Measurements from ENCODE around the gene TDRD12. TPM values are rescaled to one million over a fixed set of nuclear protein-coding genes. Genes with fewer than 3 reads are reported as not detected.
"Not testable (repeated sequence)": the region's sequence is repeated elsewhere in the genome, so short reads cannot be mapped to it uniquely, and the experiment has no call there.

Gene TDRD12
- total and polyA plus RNA-seq, 2 donors (not counting 3 experiments of a cell fraction or from before 2014, with no cell fraction given) = 0.03 to 0.09 TPM

DNA sequence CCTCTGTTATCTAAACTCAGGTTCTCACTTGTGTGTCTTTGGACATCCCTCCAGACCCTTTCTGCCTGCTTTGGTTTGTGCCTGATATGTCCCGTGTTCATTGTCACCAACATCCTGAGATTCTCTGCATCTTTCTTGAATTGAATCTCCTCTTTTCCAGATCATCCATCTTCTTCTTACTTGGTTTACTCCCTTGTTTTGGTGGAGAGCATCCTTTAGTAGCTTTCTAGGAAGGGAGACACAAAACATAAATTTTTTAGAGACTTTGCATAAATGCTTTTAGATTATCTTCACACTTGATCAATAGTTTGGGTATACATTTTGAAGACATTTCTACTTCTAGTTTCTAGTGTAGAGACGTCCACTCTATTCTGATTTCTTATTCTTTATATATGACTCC, 61.7 kb downstream of the TDRD12 start:
- Histone ChIP-seq H3K4me1 (ENCODE audit: control insufficient read depth, extremely low read depth, insufficient read depth, low read length) (no peaks in the 10 kb centered on the region), H3K4me3 (replicated peaks in 1 of 3; ENCODE audit: insufficient read depth in 1 of 3, low read depth in 1 of 3, low read length in 3 of 3) (no peak overlapping the region), H3K36me3 (ENCODE audit: control insufficient read depth in 2 of 2, extremely low read depth in 1 of 2, insufficient read depth in 2 of 2, low read length in 2 of 2) (no peaks in the 10 kb centered on the region), H3K9ac (replicated peaks; ENCODE audit: extremely low read depth, insufficient read depth, low read length) (no peak overlapping the region), H3K79me2 (ENCODE audit: control insufficient read depth, insufficient read depth, low read length) (no peaks in the 10 kb centered on the region), H3K27ac (ENCODE audit: insufficient read depth, low read depth, low read length) (no peak overlapping the region), H4K20me1 (replicated peaks; ENCODE audit: control insufficient read depth, extremely low read depth, insufficient read depth, low read length) (no peaks in the 10 kb centered on the region), H3K27me3 (ENCODE audit: control insufficient read depth in 2 of 2, insufficient read depth in 2 of 2, low read length in 2 of 2) (no peaks in the 10 kb centered on the region), H3K4me2 (ENCODE audit: insufficient read depth, low read length) (no peak overlapping the region), H2AFZ (ENCODE audit: low read depth, low read length) (no peak overlapping the region), H3K9me1 (replicated peaks; ENCODE audit: control insufficient read depth, extremely low read depth, insufficient read depth, low read length) (no peaks in the 10 kb centered on the region), H3K9me3 (replicated peaks; ENCODE audit: control insufficient read depth, insufficient read depth, low read length) (no peaks in the 10 kb centered on the region)
- DNase-seq (ENCODE audit: low read depth, low spot score) = no peak
- intact Hi-C loops (cut with micrococcal nuclease) = no loop called here
- CTCF ChIA-PET = no interaction called here
- FAIRE-seq = no peak
- BruUV-seq (replicated peaks) = no TSS peak
- TF ChIP-seq JUN (IDR thresholded peaks at IDR 0.05; ENCODE audit: borderline replicate concordance, insufficient read depth, insufficient read length, low read depth) (no peak), GATA2 (IDR thresholded peaks at IDR 0.05; ENCODE audit: insufficient read depth, insufficient read length, low read depth, low read length) (no peak), POLR2A (IDR thresholded peaks at IDR 0.05; ENCODE audit: low read depth, low read length) (no peak), MYC (IDR thresholded peaks at IDR 0.05; ENCODE audit: low read depth, low read length) (no peak), EZH2 (IDR thresholded peaks at IDR 0.05; ENCODE audit: borderline replicate concordance, low read depth, low read length, severe bottlenecking) (no peak), POLR2AphosphoS5 (IDR thresholded peaks at IDR 0.05; ENCODE audit: insufficient read depth, low read depth, low read length) (no peak), FOS (IDR thresholded peaks at IDR 0.05; ENCODE audit: borderline replicate concordance, insufficient read depth, low read length) (no peak)
- TF ChIP-seq, protein P1, sequence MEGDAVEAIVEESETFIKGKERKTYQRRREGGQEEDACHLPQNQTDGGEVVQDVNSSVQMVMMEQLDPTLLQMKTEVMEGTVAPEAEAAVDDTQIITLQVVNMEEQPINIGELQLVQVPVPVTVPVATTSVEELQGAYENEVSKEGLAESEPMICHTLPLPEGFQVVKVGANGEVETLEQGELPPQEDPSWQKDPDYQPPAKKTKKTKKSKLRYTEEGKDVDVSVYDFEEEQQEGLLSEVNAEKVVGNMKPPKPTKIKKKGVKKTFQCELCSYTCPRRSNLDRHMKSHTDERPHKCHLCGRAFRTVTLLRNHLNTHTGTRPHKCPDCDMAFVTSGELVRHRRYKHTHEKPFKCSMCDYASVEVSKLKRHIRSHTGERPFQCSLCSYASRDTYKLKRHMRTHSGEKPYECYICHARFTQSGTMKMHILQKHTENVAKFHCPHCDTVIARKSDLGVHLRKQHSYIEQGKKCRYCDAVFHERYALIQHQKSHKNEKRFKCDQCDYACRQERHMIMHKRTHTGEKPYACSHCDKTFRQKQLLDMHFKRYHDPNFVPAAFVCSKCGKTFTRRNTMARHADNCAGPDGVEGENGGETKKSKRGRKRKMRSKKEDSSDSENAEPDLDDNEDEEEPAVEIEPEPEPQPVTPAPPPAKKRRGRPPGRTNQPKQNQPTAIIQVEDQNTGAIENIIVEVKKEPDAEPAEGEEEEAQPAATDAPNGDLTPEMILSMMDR (IDR thresholded peaks at IDR 0.05; ENCODE audit: extremely low read depth in 1 of 2, insufficient read depth in 1 of 2, low read depth in 1 of 2, low read length in 2 of 2) = no peak
- TF ChIP-seq, protein P2, sequence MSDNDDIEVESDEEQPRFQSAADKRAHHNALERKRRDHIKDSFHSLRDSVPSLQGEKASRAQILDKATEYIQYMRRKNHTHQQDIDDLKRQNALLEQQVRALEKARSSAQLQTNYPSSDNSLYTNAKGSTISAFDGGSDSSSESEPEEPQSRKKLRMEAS (IDR thresholded peaks at IDR 0.05; ENCODE audit: insufficient read depth, insufficient read length) = no peak
- POLR2A ChIA-PET = no interaction called here
- dilution Hi-C loops (cut with MboI; ENCODE audit: extremely low pct_ligation_motif_present, low sequenced_read_pairs) = no loop called here

DNA sequence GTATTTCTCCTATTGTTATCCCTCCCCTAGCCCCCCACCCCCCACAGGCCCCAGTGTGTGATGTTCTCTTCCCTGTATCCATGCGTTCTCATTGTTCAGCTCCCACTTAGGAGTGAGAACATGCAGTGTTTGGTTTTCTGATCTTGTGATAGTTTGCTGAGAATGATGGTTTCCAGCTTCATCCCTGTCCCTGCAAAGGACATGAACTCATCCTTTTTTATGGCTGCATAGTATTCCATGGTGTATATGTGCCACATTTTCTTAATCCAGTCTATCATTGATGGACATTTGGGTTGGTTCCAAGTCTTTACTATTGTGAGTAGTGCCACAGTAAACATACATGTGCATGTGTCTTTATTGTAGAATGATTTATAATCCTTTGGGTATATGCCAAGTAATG, 62.5 kb downstream of the TDRD12 start:
- H3K9ac ChIP-seq (replicated peaks; ENCODE audit: extremely low read depth, insufficient read depth, low read length); FAIRE-seq; POLR2A ChIA-PET; BruUV-seq (replicated peaks); H4K20me1 ChIP-seq (replicated peaks; ENCODE audit: control insufficient read depth, extremely low read depth, insufficient read depth, low read length); H3K36me3 ChIP-seq (ENCODE audit: control insufficient read depth in 2 of 2, extremely low read depth in 1 of 2, insufficient read depth in 2 of 2, low read length in 2 of 2); H3K27ac ChIP-seq (ENCODE audit: insufficient read depth, low read depth, low read length); CTCF ChIA-PET; DNase-seq (ENCODE audit: low read depth, low spot score); intact Hi-C loops (cut with micrococcal nuclease); H3K9me3 ChIP-seq (replicated peaks; ENCODE audit: control insufficient read depth, insufficient read depth, low read length); H3K9me1 ChIP-seq (replicated peaks; ENCODE audit: control insufficient read depth, extremely low read depth, insufficient read depth, low read length); H3K4me2 ChIP-seq (ENCODE audit: insufficient read depth, low read length); H3K4me1 ChIP-seq (ENCODE audit: control insufficient read depth, extremely low read depth, insufficient read depth, low read length); H3K4me3 ChIP-seq (replicated peaks in 1 of 3; ENCODE audit: insufficient read depth in 1 of 3, low read depth in 1 of 3, low read length in 3 of 3); dilution Hi-C loops (cut with MboI; ENCODE audit: extremely low pct_ligation_motif_present, low sequenced_read_pairs); H3K27me3 ChIP-seq (ENCODE audit: control insufficient read depth in 2 of 2, insufficient read depth in 2 of 2, low read length in 2 of 2); H2AFZ ChIP-seq (ENCODE audit: low read depth, low read length); H3K79me2 ChIP-seq (ENCODE audit: control insufficient read depth, insufficient read depth, low read length): not testable (repeated sequence)

DNA sequence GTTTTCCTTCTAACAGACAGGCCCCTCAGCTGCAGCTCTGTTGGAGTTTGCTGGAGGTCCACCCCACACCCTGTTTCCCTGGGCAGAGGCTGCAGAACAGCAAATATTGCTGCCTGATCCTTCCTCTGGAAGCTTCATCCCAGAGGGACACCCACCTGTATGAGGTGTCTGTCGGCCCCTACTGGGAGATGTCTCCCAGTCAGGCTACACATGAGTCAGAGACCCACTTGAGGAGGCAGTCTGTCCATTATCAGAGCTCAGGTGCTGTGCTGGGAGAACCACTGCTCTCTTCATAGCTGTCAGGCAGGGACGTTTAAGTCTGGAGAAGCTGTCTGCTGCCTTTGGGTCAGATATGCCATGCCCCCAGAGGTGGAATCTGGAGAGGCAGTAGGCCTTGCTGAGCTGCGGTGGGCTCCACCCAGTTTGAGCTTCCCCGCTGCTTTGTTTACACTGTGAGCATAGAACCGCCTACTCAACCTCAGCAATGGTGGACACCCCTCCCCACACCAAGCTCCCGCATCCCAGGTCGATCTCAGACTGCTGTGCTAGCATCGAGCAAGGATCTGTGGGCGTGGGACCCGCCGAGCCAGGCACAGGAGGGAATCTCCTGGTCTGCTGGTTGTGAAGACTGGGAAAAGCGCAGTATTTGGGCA, 67.7 kb downstream of the TDRD12 start:
- H3K4me2 ChIP-seq (ENCODE audit: insufficient read depth, low read length); CTCF ChIA-PET; H3K4me1 ChIP-seq (ENCODE audit: control insufficient read depth, extremely low read depth, insufficient read depth, low read length); H3K4me3 ChIP-seq (replicated peaks in 1 of 3; ENCODE audit: insufficient read depth in 1 of 3, low read depth in 1 of 3, low read length in 3 of 3); POLR2A ChIA-PET; intact Hi-C loops (cut with micrococcal nuclease); H3K9ac ChIP-seq (replicated peaks; ENCODE audit: extremely low read depth, insufficient read depth, low read length); H2AFZ ChIP-seq (ENCODE audit: low read depth, low read length); FAIRE-seq; H3K79me2 ChIP-seq (ENCODE audit: control insufficient read depth, insufficient read depth, low read length); H3K9me3 ChIP-seq (replicated peaks; ENCODE audit: control insufficient read depth, insufficient read depth, low read length); H3K36me3 ChIP-seq (ENCODE audit: control insufficient read depth in 2 of 2, extremely low read depth in 1 of 2, insufficient read depth in 2 of 2, low read length in 2 of 2); H3K27ac ChIP-seq (ENCODE audit: insufficient read depth, low read depth, low read length); DNase-seq (ENCODE audit: low read depth, low spot score); dilution Hi-C loops (cut with MboI; ENCODE audit: extremely low pct_ligation_motif_present, low sequenced_read_pairs); BruUV-seq (replicated peaks); H3K9me1 ChIP-seq (replicated peaks; ENCODE audit: control insufficient read depth, extremely low read depth, insufficient read depth, low read length); H3K27me3 ChIP-seq (ENCODE audit: control insufficient read depth in 2 of 2, insufficient read depth in 2 of 2, low read length in 2 of 2); H4K20me1 ChIP-seq (replicated peaks; ENCODE audit: control insufficient read depth, extremely low read depth, insufficient read depth, low read length): not testable (repeated sequence)
